Duodenal mucosa (tissue), 2 donors: ENCODE measurements around the gene CACNA2D1.

Experiments used
- H3K27ac ChIP-seq: one replicate; pipeline ENCODE4 v1.7.0; 2013; ENCODE audit warnings: low read depth, low read length
- H3K27me3 ChIP-seq, 2 donors: one replicate each; pipeline ENCODE4 v1.7.0; 2013; ENCODE audit warnings: low read length in 2 of 2, control low read depth in 1 of 2; ENCODE audit not compliant: insufficient read depth in 2 of 2, control insufficient read depth in 1 of 2
- H3K36me3 ChIP-seq, 2 donors: one replicate each; pipeline ENCODE4 v1.7.0; 2013; ENCODE audit warnings: low read length in 2 of 2, control low read depth in 1 of 2; ENCODE audit not compliant: insufficient read depth in 2 of 2, control insufficient read depth in 1 of 2
- H3K4me1 ChIP-seq, 2 donors: one replicate each; pipeline ENCODE4 v1.7.0; 2013; ENCODE audit warnings: low read length in 2 of 2, control low read depth in 1 of 2; ENCODE audit not compliant: insufficient read depth in 2 of 2, control insufficient read depth in 1 of 2
- H3K4me3 ChIP-seq, 2 donors: one replicate each; pipeline ENCODE4 v1.7.0; 2013; ENCODE audit warnings: low read length in 2 of 2, low read depth in 1 of 2
- H3K9ac ChIP-seq, 2 donors: one replicate each; pipeline ENCODE4 v1.7.0; 2013; ENCODE audit warnings: low read length in 2 of 2, low read depth in 1 of 2
- H3K9me3 ChIP-seq, 2 donors: one replicate each; pipeline ENCODE4 v1.7.0; 2013; ENCODE audit warnings: low read length in 2 of 2, control low read depth in 1 of 2; ENCODE audit not compliant: control insufficient read depth in 1 of 2

The CACNA2D1 gene

DNA sequence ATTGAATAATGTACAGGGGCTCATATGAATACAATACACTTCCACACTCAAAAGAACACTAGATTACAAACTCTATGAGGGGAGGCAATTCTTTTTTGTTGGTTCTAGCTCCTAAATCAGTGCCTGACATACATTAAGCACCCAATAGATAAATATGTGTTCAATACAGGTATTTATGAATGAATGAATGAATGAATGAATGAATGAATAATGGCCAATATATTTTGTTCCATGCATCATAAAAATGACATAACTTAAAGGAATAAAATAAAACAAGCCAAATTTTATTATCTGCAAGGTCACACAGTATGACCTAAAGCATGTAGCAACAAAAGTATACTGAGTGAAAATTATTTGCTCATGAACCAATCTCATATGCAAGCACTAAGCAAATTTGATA is 168.9 kb downstream of the CACNA2D1 start:
- Histone ChIP-seq H3K9ac (no peak overlapping the region), H3K36me3 (no peaks in the 10 kb centered on the region), H3K4me1 (no peaks in the 10 kb centered on the region), H3K9me3 (no peaks in the 10 kb centered on the region), H3K27ac (no peak overlapping the region), H3K4me3 (no peak overlapping the region), H3K27me3 (no peaks in the 10 kb centered on the region)

- no peak overlapping the region for H3K27ac ChIP-seq
- H3K27me3 ChIP-seq: no peaks in the 10 kb centered on the region
- H3K9me3 ChIP-seq: no peaks in the 10 kb centered on the region
- no peak overlapping the region for H3K4me3 ChIP-seq
- no peaks in the 10 kb centered on the region for H3K4me1 ChIP-seq
- no peak overlapping the region for H3K9ac ChIP-seq
- no peaks in the 10 kb centered on the region for H3K36me3 ChIP-seq
Measured at GRCh38 chr7:82273886-82274285, 169.7 kb downstream of the CACNA2D1 start.

DNA sequence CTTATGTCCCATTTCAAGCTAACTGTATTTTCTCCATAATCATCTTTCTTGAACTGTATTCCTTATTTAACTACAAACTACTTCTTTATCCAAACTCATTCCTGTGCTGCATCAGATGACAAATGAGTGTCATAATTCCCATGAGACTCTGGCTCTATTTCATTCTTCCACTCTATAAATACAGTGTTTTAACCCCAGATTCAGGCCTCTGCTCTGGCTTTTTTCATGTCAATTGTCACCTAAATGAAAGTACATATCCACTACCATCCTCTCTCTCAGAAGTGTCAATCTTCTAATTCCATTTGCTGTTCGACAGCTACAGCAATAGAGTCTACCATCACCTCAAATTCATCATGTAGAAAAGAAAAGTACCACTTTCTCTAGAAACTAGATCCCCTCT is 172.7 kb downstream of the CACNA2D1 start:
- no peaks in the 10 kb centered on the region for H3K27me3 ChIP-seq
- H3K36me3 ChIP-seq: no peaks in the 10 kb centered on the region
- no peaks in the 10 kb centered on the region for H3K4me1 ChIP-seq
- no peak overlapping the region for H3K4me3 ChIP-seq
- H3K9ac ChIP-seq: no peak overlapping the region
- H3K9me3 ChIP-seq: no peaks in the 10 kb centered on the region
- no peak overlapping the region for H3K27ac ChIP-seq

DNA sequence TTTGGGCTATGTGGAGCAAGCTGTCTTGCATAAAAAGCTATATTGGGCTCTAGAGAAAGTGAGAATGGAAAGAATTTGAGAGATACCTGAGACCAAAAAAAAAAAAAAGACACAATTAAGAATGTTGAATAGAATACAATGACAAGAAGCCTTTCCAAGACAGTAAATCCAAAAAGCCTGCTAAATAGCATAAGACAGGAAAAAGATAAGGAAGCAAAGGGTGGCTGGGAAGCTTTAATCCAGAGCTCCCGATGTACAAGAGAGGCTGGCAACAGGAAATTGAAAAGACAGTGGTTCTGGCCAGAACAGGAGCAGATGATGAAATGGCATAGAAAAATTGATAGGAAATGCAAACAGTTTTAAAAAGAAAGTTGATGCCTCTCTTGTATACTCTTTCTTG is 174.9 kb downstream of the CACNA2D1 start:
- Histone ChIP-seq H3K27ac (no peak overlapping the region), H3K27me3 (no peaks in the 10 kb centered on the region), H3K4me3 (no peak overlapping the region), H3K36me3 (no peaks in the 10 kb centered on the region), H3K9ac (no peak overlapping the region), H3K4me1 (no peaks in the 10 kb centered on the region), H3K9me3 (no peaks in the 10 kb centered on the region)

- Histone ChIP-seq H3K36me3 (no peaks in the 10 kb centered on the region), H3K9me3 (no peaks in the 10 kb centered on the region), H3K9ac (no peak overlapping the region), H3K4me1 (no peaks in the 10 kb centered on the region), H3K4me3 (no peak overlapping the region), H3K27me3 (no peaks in the 10 kb centered on the region), H3K27ac (no peak overlapping the region)
Measured at GRCh38 chr7:82266081-82266480, 177.5 kb downstream of the CACNA2D1 start.

GRCh38 chr7:82264783-82265305 is 178.7 kb downstream of the CACNA2D1 start:
- Histone ChIP-seq H3K4me1 (no peaks in the 10 kb centered on the region), H3K9me3 (no peaks in the 10 kb centered on the region), H3K4me3 (no peak overlapping the region), H3K27ac (no peak overlapping the region), H3K9ac (no peak overlapping the region), H3K36me3 (no peaks in the 10 kb centered on the region), H3K27me3 (no peaks in the 10 kb centered on the region)

GRCh38 chr7:82263920-82264782 is 179.4 kb downstream of the CACNA2D1 start:
- no peak overlapping the region for H3K27ac ChIP-seq
- H3K9me3 ChIP-seq: no peaks in the 10 kb centered on the region
- no peaks in the 10 kb centered on the region for H3K36me3 ChIP-seq
- no peaks in the 10 kb centered on the region for H3K4me1 ChIP-seq
- no peaks in the 10 kb centered on the region for H3K27me3 ChIP-seq
- H3K9ac ChIP-seq: no peak overlapping the region
- no peak overlapping the region for H3K4me3 ChIP-seq

GRCh38 chr7:82258181-82258580 is 185.4 kb downstream of the CACNA2D1 start:
- H3K9ac ChIP-seq: no peak overlapping the region
- H3K27ac ChIP-seq: no peak overlapping the region
- no peaks in the 10 kb centered on the region for H3K4me1 ChIP-seq
- H3K27me3 ChIP-seq: no peaks in the 10 kb centered on the region
- no peaks in the 10 kb centered on the region for H3K36me3 ChIP-seq
- H3K4me3 ChIP-seq: no peak overlapping the region
- no peaks in the 10 kb centered on the region for H3K9me3 ChIP-seq

DNA sequence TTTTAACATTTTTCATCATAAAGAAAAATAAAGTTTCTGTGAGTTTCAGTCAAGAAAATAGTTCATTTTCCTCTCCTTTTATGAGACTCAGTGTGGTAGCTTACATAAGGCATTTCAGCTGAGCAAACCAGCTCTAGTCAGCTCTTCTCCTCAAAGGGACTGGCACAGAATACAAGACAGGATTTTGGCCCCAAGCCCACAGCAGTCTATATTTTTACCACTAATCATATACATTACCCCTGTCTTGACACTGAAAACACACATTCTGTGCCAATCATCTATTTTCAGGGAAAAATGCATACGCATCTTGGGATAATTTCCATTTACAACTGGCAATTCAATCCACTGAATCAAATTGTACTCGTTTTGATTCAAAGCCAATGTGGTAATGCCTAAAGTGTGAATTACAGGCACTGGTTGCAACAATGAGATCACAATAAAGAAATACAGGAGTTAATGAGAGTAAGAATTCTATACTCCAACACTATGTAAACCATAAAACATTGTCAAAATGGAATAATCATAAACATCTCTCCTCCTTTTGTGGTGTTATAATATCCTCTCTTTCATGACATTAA is 186.4 kb downstream of the CACNA2D1 start:
- H3K4me3 ChIP-seq: no peak overlapping the region
- no peak overlapping the region for H3K9ac ChIP-seq
- H3K4me1 ChIP-seq: no peaks in the 10 kb centered on the region
- H3K9me3 ChIP-seq: no peaks in the 10 kb centered on the region
- H3K27me3 ChIP-seq: no peaks in the 10 kb centered on the region
- H3K36me3 ChIP-seq: no peaks in the 10 kb centered on the region
- H3K27ac ChIP-seq: no peak overlapping the region

GRCh38 chr7:82255706-82256105 is 187.9 kb downstream of the CACNA2D1 start:
- Histone ChIP-seq H3K36me3 (no peaks in the 10 kb centered on the region), H3K27me3 (no peaks in the 10 kb centered on the region), H3K9ac (no peak overlapping the region), H3K9me3 (no peaks in the 10 kb centered on the region), H3K4me3 (no peak overlapping the region), H3K4me1 (no peaks in the 10 kb centered on the region), H3K27ac (no peak overlapping the region)
